MCF 10A (cell line): Measurements from ENCODE around the gene IL10RA. TPM values are rescaled to one million over a fixed set of nuclear protein-coding genes. Genes with fewer than 3 reads are reported as not detected.
A peak's percentile ranks its signal among the peaks of the same experiment; 100 is the strongest.

Source experiments
- Bru-seq: library from RNA; stranded (reverse); fragments of 400-500 nt; gene quantifications from one replicate; lab custom pipeline; 2021; lab: Mats Ljungman, UMichigan
- BruChase-seq, 2 experiments: library from RNA; stranded (reverse); fragments of 400-500 nt; gene quantifications; one replicate each; lab custom pipeline; 2021; lab: Mats Ljungman, UMichigan
- BruUV-seq: library from RNA; stranded (reverse); fragments of 400-500 nt; replicated peaks from 2 replicates; lab custom pipeline; 2021; lab: Mats Ljungman, UMichigan
- CTCF ChIA-PET: fragments of 300-600 bp; sonication (Branson Sonifier 250); formaldehyde crosslinking; extraction: SDS; loops from one replicate; lab custom pipeline; 2021; ENCODE audit warnings: antibody characterized with exemption, inconsistent platforms; lab: Yijun Ruan, JAX
- POLR2A ChIA-PET: fragments of 300-600, 350-650 bp; sonication (Branson Sonifier 250); formaldehyde crosslinking; extraction: SDS; loops from one replicate; lab custom pipeline; 2020; ENCODE audit warnings: antibody characterized with exemption, inconsistent platforms; lab: Yijun Ruan, JAX
- DNase-seq: peaks from one replicate; pipeline ENCODE4 v3.0.0-alpha.2; 2018; ENCODE audit not compliant: unreplicated experiment
- H3K27ac Mint-ChIP-seq: one replicate; pipeline ENCODE4 v1.8.0; 2022; ENCODE audit warnings: mild to moderate bottlenecking, low read depth, mixed read lengths; ENCODE audit not compliant: unreplicated experiment
- H3K27me3 Mint-ChIP-seq: one replicate; pipeline ENCODE4 v1.8.0; 2022; ENCODE audit warnings: mixed read lengths; ENCODE audit not compliant: insufficient read depth, unreplicated experiment
- H3K36me3 Mint-ChIP-seq: one replicate; pipeline ENCODE4 v1.8.0; 2022; ENCODE audit warnings: mild to moderate bottlenecking, moderate library complexity, mixed read lengths; ENCODE audit not compliant: insufficient read depth, unreplicated experiment
- H3K4me1 Mint-ChIP-seq: one replicate; pipeline ENCODE4 v1.8.0; 2022; ENCODE audit warnings: mixed read lengths; ENCODE audit not compliant: insufficient read depth, unreplicated experiment
- H3K4me3 Mint-ChIP-seq: one replicate; pipeline ENCODE4 v1.8.0; 2022; ENCODE audit warnings: mild to moderate bottlenecking, moderate library complexity, mixed read lengths; ENCODE audit not compliant: unreplicated experiment
- H3K9me3 Mint-ChIP-seq: one replicate; pipeline ENCODE4 v1.8.0; 2022; ENCODE audit warnings: mixed read lengths; ENCODE audit not compliant: unreplicated experiment
- intact Hi-C: fragments of 100-400 bp; cut with micrococcal nuclease; formaldehyde crosslinking; loops from 2 replicates; pipeline ENCODE4 v1.14.1; 2022
- long read RNA-seq: library from polyadenylated mRNA; stranded (forward); transcript quantifications from one replicate; pipeline ENCODE4 v2.0.0, GENCODE V29; 2022
- total RNA-seq: library from RNA; stranded (reverse); gene quantifications from 2 replicates; pipeline ENCODE4 v1.2.3, GENCODE V29; 2022
- TF ChIP-seq, protein P1 (sequence below): fragments of 200-600 bp; IDR thresholded peaks from one replicate; pipeline ENCODE4 v1.8.0; 2022; ENCODE audit warnings: antibody characterized with exemption, mild to moderate bottlenecking; ENCODE audit not compliant: unreplicated experiment

IL10RA gene
- not detected in 2 replicates for total RNA-seq
- not detected for Bru-seq, nascent RNA
- not detected for BruChase-seq, experiment 1, labeled RNA remaining after a 6-hour chase
- percentile 6 among the genes with signal in this experiment for BruChase-seq, experiment 2, labeled RNA remaining after a 2-hour chase
- long read RNA-seq: 0 reads

GRCh38 chr11:117985953-117986887 is at the start of gene IL10RA:
Gene IL10RA (plus strand): TSS chr11:117986394. CDS start chr11:117986468, 74 bp downstream.
- ChIA-PET POLR2A (interaction anchor here (0.7 kb wide), 1 partner anchor 10 kb away, joined by 3 read pairs; no protein-coding TSS in a partner anchor), CTCF (interaction anchor here (0.6 kb wide), 1 partner anchor 1298 kb away, joined by 4 read pairs; no protein-coding TSS in a partner anchor)
- Mint-ChIP-seq H3K4me3 (no peak within 1 kb of the TSS), H3K9me3 (no peaks in the 10 kb centered on the region), H3K27ac (no peak within 1 kb of the TSS), H3K27me3 (peaks cover 52% of the 10 kb centered on the region), H3K36me3 (peaks cover 4% of the 10 kb centered on the region), H3K4me1 (no peaks in the 10 kb centered on the region)
- DNase-seq: no peak
- no TSS peak for BruUV-seq
- TF ChIP-seq, protein P1, sequence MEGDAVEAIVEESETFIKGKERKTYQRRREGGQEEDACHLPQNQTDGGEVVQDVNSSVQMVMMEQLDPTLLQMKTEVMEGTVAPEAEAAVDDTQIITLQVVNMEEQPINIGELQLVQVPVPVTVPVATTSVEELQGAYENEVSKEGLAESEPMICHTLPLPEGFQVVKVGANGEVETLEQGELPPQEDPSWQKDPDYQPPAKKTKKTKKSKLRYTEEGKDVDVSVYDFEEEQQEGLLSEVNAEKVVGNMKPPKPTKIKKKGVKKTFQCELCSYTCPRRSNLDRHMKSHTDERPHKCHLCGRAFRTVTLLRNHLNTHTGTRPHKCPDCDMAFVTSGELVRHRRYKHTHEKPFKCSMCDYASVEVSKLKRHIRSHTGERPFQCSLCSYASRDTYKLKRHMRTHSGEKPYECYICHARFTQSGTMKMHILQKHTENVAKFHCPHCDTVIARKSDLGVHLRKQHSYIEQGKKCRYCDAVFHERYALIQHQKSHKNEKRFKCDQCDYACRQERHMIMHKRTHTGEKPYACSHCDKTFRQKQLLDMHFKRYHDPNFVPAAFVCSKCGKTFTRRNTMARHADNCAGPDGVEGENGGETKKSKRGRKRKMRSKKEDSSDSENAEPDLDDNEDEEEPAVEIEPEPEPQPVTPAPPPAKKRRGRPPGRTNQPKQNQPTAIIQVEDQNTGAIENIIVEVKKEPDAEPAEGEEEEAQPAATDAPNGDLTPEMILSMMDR: no peak
- intact Hi-C loops: no loop called here

GRCh38 chr11:117936973-117937372 is 49.2 kb upstream of the IL10RA start:
- CTCF ChIA-PET: interaction anchor here (0.7 to 1.4 kb wide), 5 partner anchors 10 to 116 kb away, joined by 3 to 8 read pairs (median 5); no protein-coding TSS in a partner anchor
- H3K9me3 Mint-ChIP-seq: no peaks in the 10 kb centered on the region
- intact Hi-C loops: no loop called here
- POLR2A ChIA-PET: interaction anchor here (0.6 kb wide), 1 partner anchor 477 kb away, joined by 3 read pairs; no protein-coding TSS in a partner anchor
- no TSS peak for BruUV-seq
- H3K27me3 Mint-ChIP-seq: peaks cover 13% of the 10 kb centered on the region
- H3K27ac Mint-ChIP-seq: no peak overlapping the region
- H3K4me1 Mint-ChIP-seq: peaks cover under 1% of the 10 kb centered on the region
- no peak for DNase-seq
- TF ChIP-seq, protein P1: no peak
- no peak overlapping the region for H3K4me3 Mint-ChIP-seq
- H3K36me3 Mint-ChIP-seq: no peaks in the 10 kb centered on the region

DNA sequence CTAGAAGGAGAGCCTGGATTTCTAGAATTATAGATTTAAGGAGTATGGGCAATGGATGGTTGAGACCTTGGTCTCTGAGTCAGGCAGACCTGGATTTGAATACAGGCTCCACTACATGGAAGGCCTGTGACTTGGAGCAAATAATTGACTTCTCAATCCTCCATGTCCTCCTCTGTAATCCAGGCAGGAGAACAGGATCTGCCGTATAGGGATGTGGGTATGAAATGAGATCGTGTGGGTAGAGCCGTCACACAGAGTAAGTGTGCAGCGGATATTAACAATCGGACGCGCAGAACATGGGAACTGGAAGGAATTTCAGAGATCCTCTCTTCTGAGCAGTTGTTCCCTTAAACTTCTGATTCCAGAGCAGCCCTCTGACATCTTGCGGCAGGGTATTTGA is 45.5 kb upstream of the IL10RA start:
- intact Hi-C loops: no loop called here
- Mint-ChIP-seq H3K4me3 (no peak overlapping the region), H3K4me1 (peaks cover 4% of the 10 kb centered on the region), H3K27me3 (peaks cover 13% of the 10 kb centered on the region), H3K36me3 (no peaks in the 10 kb centered on the region), H3K27ac (no peak overlapping the region), H3K9me3 (no peaks in the 10 kb centered on the region)
- no TSS peak for BruUV-seq
- DNase-seq: no peak
- CTCF ChIA-PET: no interaction called here
- TF ChIP-seq, protein P1: no peak
- POLR2A ChIA-PET: interaction anchor here (0.6 kb wide), 1 partner anchor 525 kb away, joined by 3 read pairs; no protein-coding TSS in a partner anchor
